KBM-7 (cell line): Measurements from ENCODE around the gene PRKAR1B.

Experiments used
- DNase-seq: peaks from one replicate; pipeline ENCODE4 v3.0.0-alpha.2; 2015
- in situ Hi-C: fragments of 300-500 bp; cut with MboI; formaldehyde crosslinking; loops from 2 replicates; pipeline ENCODE4 v1.14.3; 2020; ENCODE audit warnings: low sequenced_read_pairs, low pct_unique_long_range_greater_than_20kb, mixed read lengths

PRKAR1B gene

DNA sequence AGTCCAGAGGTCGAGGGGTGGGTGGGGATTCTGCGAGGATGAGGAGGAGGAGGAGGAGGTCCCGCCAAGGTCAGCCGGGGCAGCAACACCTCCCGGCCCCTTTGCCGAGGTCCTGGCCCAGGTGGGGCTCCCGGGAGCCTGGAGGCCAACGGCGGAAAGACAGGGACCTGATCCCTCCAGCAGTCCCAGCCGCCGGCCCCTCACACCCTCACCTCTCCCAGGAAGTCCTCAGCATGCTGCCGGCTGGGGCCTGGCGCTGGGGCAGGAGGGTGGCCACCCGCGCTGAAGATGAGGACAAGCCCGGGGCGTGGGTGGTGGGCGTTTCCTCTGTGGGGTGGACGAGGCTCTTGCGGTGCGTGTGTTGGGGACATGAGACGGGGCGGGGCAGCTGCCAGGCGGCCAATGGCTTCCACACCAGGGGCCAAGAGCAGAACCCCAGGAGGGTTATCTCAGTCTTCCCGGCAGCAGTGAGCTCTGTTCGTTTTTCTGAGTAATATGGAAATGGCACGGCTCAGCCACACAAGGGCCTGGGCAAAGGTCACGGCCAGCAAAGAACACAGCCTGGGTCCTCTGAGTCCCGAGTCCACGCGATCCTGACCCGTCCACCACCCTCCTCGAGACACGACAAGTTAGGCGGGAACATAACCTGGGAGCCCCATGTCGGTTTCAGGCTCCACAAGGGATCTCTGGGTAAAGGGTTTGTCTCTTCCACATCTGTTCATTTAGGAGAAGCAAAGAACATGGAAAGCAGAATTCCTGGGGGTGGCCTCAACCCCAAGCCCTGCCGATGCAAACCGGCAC, 124.5 kb downstream of the PRKAR1B start:
- no peak for DNase-seq
- in situ Hi-C loops, result no loop called here

DNA sequence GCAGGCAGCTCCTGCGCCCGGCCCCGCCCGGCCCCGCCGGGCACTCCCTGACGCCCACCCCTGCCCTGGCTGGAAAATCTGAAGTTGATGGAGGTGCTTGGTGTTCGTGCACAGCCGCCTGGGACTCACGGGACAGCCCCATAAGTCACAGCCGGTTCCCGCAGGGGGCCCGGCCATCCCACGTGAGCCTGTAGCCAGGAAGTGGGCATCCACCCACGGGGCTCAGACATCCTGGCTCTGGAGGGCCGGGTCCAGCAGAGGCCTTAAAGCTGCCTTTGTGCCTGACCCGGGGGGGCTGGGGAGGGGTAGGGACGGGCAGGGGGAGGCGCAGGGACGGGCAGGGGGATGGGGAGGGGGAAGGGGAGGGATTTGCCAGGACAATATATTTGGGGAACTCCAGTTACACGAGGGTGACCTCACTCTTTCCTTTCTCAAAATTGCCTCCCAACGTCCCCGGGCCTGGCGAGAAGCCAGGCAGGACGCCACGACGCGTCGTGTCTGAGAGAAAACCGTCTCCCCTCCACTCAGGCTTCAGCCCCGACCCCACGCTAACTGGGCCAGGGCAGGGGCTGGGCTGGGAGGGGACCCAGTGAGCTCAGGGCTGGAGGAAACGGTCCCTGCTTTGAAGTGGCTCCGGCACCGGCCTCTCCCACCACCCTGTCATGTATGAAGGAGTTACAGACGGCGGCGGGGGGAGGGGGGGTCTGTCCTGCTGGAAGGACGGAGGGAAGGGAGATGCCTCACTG, 125.3 kb downstream of the PRKAR1B start:
- in situ Hi-C loops, result no loop called here
- DNase-seq, result peak; percentile 63

DNA sequence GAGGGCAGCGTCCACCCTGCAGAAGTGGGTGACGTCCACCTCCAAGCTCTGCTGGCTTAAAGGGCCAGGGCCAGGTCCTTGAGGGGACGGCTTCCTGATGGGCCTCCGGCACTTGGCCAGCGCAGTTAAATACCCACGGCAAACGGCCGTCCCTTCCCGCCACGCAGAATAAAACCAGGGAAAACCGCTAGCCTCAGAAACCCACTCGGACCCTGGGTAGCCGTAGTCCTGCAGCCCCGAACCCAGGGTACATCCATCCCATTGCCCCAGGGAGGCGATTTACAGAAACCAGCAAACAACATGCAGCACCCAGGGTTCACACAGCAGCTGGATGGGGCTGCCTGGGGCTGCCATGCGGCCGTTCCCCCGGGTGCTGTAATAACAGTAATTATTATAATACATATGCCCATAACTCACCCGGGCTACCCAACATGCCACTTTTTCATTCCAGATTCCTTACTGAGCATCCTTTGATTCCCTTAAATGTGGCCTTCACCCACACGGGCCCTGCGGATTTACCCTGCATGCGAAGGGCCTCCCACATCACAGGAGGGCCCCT, 126.0 kb downstream of the PRKAR1B start:
- in situ Hi-C loops, result no loop called here
- no peak for DNase-seq

DNA sequence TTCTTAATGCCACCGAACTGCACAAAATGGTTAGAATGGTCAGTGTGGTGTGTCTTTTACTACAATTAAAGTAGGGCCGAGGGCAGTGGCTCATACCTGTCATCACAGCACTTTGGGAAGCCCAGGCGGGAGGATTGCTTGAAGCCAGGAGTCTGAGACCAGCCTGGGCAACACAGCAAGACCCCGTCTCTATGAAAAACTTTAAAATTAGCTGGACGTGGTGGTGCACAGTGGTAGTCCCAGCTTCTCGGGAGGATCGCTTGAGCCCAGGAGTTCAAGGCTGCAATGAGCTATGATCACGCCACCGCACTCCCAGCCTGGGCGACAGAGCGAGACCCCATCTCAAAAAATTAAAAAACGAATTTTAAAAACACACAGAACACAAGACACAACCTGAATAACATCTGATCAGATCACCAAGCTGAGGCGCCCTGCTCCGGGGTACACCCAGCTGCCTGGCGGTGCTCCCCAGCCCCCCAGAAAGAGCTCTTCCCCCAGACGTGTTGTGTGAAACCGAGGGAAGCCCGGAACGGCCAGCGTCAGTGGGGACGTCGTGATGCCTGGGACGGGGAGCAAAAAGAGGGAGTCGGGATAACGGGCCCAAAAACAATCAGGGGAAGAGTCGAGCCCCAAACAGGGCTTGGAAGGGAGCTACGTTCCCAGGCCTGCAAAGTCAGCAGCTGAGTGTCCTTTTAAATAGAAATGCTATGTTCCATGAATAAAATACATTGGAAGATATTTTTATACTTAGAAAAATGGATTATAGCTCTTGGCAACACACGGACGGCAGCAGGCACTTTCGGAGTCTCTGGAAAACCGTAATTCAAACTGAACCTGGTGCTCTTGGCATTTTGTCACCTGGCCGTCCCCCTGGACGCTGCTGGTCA, 126.7 kb downstream of the PRKAR1B start:
- in situ Hi-C loops, result no loop called here
- no peak for DNase-seq

DNA sequence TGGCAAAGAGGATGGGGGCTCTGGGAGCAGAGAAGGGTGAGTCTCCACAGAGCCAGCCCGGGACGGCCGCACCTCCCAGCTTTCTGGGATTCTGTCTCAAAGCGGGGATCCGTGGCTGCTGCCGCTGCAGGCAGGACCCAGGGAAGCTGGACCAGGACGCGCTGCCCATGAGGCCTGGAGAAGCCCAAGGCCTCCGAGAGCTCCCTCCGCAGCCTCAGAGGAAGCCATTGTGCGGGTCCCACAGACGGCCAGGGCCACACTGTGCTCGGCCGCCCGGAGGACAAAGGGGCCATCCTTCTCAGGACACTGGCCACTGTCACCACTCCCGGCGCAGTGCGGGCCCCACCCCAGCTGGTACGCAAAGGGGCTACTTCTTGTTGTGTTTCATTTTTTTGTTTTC, 128.2 kb downstream of the PRKAR1B start:
- in situ Hi-C loops, result no loop called here
- DNase-seq, result no peak

DNA sequence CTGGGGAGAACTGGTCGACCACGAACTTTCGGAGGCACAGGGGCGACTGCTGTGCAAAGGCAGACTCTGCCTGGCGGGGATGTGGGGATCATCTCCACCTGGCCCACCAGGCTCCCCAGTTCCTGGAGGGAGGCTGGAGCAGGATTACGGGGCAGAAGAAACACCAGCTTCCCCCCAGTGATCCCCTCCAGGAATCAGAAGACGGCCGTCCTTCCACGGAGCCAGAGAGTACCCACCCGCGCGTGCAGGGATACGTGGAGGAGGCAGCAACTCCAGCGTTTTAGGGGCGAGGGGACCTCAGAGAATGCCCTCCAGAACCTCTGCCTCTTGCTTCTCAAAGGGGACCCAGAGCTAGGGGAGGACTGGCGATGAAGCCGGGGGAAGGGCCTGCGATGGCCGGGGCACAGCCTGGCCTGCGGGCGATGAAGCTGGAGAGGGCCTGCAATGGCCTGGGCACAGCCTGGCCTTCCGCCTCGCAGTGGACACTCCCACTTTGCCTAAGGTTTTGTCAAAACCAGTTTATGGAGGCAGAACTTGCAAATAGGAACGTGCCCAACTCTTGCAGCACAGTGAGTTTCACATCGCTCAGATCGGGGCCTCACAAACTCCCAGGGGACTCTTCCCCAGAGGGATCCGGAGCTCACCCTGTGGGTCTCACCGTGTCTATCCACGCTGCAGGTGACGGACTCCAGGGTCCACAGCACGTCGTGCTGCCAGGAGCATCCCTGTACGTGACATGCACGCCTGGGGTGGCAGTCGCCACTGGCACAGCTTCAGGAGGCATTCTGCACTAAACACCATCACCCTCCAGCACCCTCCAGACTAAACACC, 129.5 kb downstream of the PRKAR1B start:
- no peak for DNase-seq
- in situ Hi-C loops, result no loop called here

DNA sequence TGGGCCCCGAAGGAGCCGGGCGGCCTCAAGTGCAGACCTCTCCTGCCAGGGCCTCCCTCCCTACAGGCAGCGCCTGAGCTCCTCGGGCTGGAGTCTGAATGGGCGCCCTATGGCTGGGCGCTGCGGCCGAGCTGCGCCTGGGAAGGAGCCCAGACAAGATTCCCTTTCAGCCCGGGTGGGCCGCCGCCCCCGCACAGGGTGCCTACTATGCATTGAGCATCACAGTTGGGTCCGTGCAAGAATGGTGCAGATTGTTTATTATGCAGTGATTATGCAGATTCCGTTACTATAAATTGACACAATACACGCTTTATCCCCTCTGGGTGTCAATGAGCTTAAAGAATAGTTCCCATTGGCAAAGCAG, 130.3 kb downstream of the PRKAR1B start:
- in situ Hi-C loops, result no loop called here
- DNase-seq, result no peak

DNA sequence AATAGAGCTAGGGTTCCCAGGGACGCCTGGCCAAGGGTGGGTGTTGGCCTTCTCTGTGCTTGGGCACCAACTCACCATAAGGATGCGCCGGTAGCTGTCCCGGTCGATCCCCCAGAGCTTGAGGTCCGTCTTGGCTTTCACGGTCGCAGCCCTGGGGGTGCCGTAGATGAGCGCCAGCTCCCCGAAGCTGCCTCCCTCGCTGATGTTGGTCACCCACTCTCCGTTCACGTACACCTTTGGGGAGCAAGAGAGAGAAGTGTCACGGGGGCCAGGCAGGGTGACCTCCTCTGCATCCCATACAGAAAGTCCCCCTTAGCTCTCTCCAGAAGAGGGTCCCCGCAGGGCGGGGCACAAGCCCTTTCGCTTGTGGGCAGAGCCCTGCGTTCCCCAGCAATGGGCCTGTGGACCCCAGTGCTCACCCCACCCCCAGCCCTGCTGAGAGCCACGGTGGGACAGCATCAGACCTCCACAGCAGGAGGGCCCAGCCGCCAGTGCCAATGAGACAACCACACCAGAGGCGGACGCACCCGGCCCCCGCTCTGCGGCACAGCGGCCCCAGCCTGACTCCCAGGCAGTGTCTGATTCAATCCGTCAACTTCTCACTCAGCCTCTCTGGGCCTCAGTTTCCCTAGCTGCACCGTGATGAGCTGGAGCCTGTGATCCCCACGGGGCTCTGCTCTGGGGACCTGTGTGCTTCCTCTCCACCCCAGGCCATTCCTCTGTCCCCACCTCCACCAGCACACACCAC, 130.8 kb downstream of the PRKAR1B start:
- in situ Hi-C loops, result no loop called here
- no peak for DNase-seq

DNA sequence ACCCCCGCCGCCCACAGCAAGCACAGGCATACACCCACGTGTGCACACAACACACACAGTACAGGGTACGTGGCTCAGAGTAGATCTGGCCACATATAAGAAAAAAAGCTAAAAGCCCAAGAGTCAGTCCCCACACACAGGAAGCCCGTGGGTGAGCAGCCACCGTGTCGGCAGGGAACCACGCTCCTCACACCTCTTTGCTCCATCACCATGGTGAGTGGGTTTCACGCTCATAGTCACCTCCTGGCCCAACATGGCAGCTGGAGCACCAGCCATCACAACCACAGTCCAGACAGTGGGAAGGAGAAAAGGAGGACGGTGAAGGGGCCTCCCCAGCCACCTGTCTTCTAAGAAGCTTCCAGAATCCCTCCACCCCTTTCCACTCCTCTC, 131.5 kb downstream of the PRKAR1B start:
- no peak for DNase-seq
- in situ Hi-C loops, result no loop called here

DNA sequence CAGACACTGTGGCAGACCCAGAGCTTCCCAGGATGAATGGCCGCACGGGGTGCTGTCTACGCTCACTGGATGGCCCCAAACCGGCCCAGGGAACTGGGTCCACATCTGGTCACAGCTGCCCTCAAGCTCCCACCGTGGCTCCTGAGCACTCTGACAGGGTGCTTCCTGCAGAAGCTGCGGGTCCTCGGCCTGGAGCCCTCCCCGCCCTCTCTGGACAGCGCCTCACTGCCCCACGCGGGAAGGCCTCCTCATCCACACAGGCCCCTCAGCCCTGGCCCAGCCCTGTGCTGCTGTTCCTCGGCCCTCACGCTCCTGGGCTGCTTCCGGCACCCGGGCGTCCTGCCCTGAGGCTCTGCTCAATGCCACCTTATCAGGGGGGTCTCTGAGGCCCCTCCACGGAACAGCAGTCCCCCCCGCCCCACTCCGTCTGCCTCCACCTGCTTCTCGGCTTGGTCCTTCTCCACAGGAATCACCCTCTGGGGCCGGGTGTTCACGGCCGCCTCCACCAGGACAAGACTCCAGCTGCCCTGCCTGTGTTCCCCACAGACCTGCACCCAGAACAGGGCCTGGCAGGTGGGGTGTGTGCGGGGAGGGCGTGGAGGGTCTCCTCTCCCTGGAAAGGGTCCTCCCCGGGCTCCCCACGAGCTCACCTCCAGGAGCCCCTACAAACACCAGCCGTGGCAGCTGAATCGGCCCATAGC, 132.0 kb downstream of the PRKAR1B start:
- no peak for DNase-seq

DNA sequence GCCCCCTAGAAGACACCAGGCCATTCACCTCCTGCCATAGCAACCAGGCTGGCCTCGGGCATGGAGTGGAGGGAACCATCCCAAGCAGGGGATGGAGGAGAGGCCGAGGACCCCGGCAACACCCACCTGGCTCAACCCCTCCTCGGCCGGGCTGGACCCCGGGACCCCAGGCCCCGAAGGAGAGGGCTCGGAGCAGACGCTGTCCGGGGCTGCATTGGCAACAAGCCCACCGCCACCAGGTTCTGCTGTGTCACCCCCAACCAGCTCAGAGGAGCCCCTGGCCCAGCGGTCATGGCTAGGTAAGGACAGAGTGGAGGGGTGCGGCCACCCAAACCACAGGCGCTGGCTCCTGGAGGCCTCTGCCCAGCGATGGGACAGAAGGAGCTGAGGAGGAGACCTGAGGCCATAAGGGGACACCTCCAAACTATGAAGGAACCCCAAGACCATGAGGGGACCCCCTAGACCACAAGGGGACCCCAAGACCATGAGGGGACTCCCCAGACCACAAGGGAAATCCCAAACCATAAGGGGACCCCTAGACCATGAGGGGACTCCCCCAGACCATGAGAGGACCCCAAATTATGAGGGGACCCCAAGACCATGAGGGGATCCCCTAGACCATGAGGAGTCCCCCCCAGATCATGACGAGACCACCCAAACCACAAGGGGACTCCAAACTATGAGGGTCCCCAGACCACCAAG, 132.7 kb downstream of the PRKAR1B start:
- DNase-seq, result no peak
- in situ Hi-C loops, result no loop called here

More for the DNA sequence above, 132.0 kb downstream of the PRKAR1B start:
- in situ Hi-C loops, result no loop called here

DNA sequence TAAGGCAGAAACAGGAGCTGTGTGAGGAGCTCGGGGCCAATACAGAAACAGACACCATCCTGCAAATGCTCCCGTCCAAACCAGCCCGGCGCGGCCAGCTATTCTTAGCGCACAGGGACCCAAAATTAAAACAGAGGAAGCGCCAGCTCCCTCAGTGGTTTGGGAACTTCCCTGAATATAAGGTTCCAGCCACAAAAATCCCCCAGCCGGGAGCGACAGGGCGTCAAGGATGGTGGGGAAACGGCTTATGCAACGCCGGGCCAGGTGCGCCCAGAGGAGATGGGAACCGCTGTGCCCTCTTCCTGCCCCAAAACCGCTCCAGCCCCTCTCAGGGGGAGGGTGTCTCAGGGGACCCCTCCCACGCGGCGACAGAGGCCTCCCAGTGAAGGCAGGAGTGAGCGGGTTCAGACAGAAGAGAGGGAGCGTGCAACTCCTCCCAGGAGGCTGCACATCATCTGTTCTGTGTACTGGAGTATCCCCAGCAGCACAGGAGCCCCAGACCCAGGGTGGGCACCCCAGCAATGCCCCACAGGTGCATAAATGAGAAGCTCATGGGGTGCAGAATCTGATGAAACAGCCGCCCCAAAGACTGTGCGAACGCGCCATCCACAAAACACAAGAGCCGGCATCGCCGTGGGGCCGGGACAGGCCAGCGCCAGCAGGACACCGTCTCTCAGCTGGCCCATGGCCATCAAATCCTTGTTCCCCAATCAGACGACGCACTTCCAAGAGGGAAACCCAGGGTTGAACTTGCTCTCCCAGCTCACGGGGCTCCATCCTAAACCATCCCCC, 133.6 kb downstream of the PRKAR1B start:
- in situ Hi-C loops, result no loop called here

DNA sequence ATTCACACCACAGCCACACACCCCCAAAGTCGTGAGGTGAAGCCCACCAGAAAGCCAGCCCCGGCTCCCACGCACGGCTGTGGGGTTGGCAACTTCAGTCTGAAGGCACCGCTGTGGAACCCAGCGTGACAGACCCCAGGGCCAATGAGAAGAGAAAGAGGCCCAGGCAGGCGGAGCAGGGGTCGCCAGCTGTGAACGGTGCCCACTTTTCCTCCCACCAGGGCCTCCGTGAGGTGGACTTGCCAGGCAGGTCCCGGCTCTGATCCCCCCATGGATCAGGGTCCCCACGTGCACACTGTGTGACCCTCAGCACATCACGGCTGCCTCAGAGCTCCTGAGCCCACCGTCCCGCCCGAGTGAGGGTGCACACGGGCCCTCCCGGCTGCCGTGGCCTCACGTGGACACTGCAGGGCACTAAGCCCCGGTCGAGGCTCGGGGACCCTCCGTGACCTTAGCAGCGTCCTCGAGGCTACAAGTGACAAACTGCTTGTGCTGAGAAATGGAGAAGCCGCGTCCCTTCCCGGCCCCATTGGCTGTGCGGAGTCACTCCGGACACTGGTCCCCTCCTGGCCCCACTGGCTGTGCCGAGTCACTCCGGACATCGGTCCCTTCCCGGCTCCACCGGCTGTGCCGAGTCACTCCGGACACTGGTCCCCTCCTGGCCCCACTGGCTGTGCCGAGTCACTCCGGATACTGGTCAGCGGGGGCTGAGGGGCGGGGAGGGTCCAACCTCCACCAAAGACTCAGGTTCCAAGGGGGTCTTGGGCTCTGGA, 135.0 kb downstream of the PRKAR1B start:
- no peak for DNase-seq
- in situ Hi-C loops, result no loop called here

More for the DNA sequence above, 133.6 kb downstream of the PRKAR1B start:
- DNase-seq, result peak; percentile 84

DNA sequence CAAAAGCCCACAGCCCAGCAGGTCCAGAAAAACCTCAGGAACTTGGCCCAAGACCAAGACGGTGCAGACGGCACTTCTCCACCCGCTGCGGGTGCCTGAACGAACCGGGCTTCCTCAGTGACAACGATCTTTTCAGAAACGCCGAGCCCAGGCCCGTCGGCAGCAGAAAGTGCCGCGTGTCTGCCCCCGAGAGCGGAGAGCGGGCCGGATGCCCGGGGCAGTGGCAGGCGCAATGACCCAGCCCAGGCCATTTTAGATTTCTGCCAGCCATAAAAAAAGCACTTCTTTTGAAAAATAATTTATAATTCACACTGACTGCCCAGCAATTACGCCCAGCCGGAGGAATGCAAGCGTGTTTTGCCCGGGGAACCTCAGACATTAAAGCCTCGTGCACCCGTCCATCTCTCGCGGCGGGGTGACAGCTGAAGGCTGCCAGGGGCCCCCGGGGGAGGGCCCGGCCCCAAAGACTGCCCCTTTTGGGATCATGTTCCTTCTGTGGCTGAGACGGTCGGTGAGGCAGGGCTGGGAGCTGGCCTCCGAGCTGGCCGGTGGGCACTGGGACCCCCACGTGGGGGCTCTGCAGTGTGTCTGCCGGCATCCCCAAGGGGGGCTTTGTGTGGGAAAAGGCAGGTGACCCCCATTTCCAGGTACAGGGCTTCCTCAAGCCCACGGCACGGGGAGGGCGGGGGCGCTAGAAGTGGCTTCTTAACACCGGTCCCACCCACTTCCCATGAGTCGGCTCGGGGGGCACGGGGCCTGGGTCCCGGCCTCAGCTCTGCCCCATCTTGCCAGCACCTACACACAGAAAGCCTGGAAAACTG, 136.1 kb downstream of the PRKAR1B start:
- in situ Hi-C loops, result no loop called here
- DNase-seq, result no peak
